ENCODE measurements around the gene MGST3. TPM values are rescaled to one million over a fixed set of nuclear protein-coding genes. Genes with fewer than 3 reads are reported as not detected.
A peak's percentile ranks its signal among the peaks of the same experiment; 100 is the strongest.

Gene MGST3
- total and polyA plus RNA-seq, 2 of the 4 experiments (the other 2 are of a cell fraction), result 159 to 213 TPM

GRCh38 chr1:165639821-165640623 lies 9.0 kb downstream of the MGST3 start:
- CTCF ChIA-PET, result no interaction called here

More at GRCh38 chr1:165639821-165640623, 9.0 kb downstream of the MGST3 start:
- no peak overlapping the region for H3K9ac ChIP-seq (ENCODE audit: low read depth, low read length)
- no peak for TF ChIP-seq USF2 (IDR thresholded peaks at IDR 0.05; ENCODE audit: low read depth, low read length)
- TF ChIP-seq ELK1 (IDR thresholded peaks at IDR 0.05; ENCODE audit: borderline replicate concordance, low read depth, low read length), result no peak
- no peak for TF ChIP-seq CTCF (conservative IDR thresholded peaks at IDR 0.05; ENCODE audit: low read depth, low read length)
- no peak for TF ChIP-seq CEBPB (IDR thresholded peaks at IDR 0.05; ENCODE audit: low read depth, low read length)
- TF ChIP-seq RFX5 (IDR thresholded peaks at IDR 0.05; ENCODE audit: low read depth, low read length), result no peak
- TF ChIP-seq CHD1 (IDR thresholded peaks at IDR 0.05; ENCODE audit: low read depth, low read length), result no peak
- no peak for TF ChIP-seq SMC3 (IDR thresholded peaks at IDR 0.05; ENCODE audit: low read depth, low read length)
- no peak overlapping the region for H2BK5ac ChIP-seq (ENCODE audit: low read depth, low read length, poor library complexity, severe bottlenecking)
- H3K18ac ChIP-seq (ENCODE audit: low read depth, low read length), result no peak overlapping the region
- no peak overlapping the region for H2BK15ac ChIP-seq (ENCODE audit: low read depth, low read length)
- peak; percentile 52 for DNase-seq
- H3K27ac ChIP-seq (ENCODE audit: insufficient read depth, low read length), result no peak overlapping the region
- no peak overlapping the region for H2AK5ac ChIP-seq (ENCODE audit: low read depth, low read length)
- no peak overlapping the region for H4K91ac ChIP-seq (ENCODE audit: insufficient read depth, low read depth, low read length)
- no peaks in the 10 kb centered on the region for H3K9me3 ChIP-seq (ENCODE audit: control insufficient read depth, insufficient read depth, low read length)
- H3K9me1 ChIP-seq (ENCODE audit: insufficient read depth, low read length), result peaks cover 19% of the 10 kb centered on the region
- H2BK20ac ChIP-seq (ENCODE audit: low read depth, low read length), result no peak overlapping the region
- intact Hi-C loops (cut with micrococcal nuclease) (loop anchor here (10.0 kb wide), 1 partner anchor 185 kb away; the partner anchor contains the start of gene UCK2), dilution Hi-C loops (cut with HindIII; ENCODE audit: low sequenced_read_pairs, unreplicated experiment) (no loop called here), in situ Hi-C loops (cut with MboI; ENCODE audit: low sequenced_read_pairs) (no loop called here)
- H3K4me1 ChIP-seq (ENCODE audit: control insufficient read depth, insufficient read depth, low read length), result peaks cover 11% of the 10 kb centered on the region; the same call in 1 of the 2 replicates
- H3K4ac ChIP-seq (ENCODE audit: low read depth, low read length), result no peak overlapping the region
- no CpG with 5 or more reads among the region's 1 CpG for WGBS, 2 experiments (ENCODE audit: extremely low coverage in 2 of 2, insufficient read length in 1 of 2)
- no peaks in the 10 kb centered on the region for H3K27me3 ChIP-seq (ENCODE audit: control insufficient read depth, insufficient read depth, low read length)
- H3K56ac ChIP-seq (ENCODE audit: extremely low read depth, insufficient read depth, low read length), result no peak overlapping the region
- no peak overlapping the region for H3K4me3 ChIP-seq (ENCODE audit: insufficient read depth, low read depth, low read length)
- no TSS peak for BruUV-seq (replicated peaks)
- peaks cover 32 to 79% of the 10 kb centered on the region in 2 experiments for H3K79me1 ChIP-seq (ENCODE audit: low read depth in 1 of 2, low read length in 2 of 2)
- ATAC-seq (ENCODE audit: low read depth), result no peak
- H4K5ac ChIP-seq (ENCODE audit: low read depth, low read length), result no peak overlapping the region
- H3K14ac ChIP-seq (replicated peaks; ENCODE audit: low read depth, low read length), result no peak overlapping the region
- no peak overlapping the region for H2AK9ac ChIP-seq (replicated peaks; ENCODE audit: low read depth, low read length, poor library complexity)
- no peak overlapping the region for H2AFZ ChIP-seq (replicated peaks; ENCODE audit: low read length, poor library complexity)
- no peak overlapping the region for H4K8ac ChIP-seq (ENCODE audit: low read depth in 2 of 2, low read length in 2 of 2)
- H4K20me1 ChIP-seq (ENCODE audit: insufficient read depth, low read length), result peaks cover 36% of the 10 kb centered on the region; the same call in 1 of the 2 replicates
- H3K36me3 ChIP-seq (ENCODE audit: control insufficient read depth, insufficient read depth, low read length), result peaks cover 9% of the 10 kb centered on the region
- no peak overlapping the region for H2BK120ac ChIP-seq (ENCODE audit: low read depth, low read length)
- no peak overlapping the region for H3K4me2 ChIP-seq (ENCODE audit: low read depth, low read length)
- H3K23ac ChIP-seq (ENCODE audit: low read depth, low read length), result no peak overlapping the region
- POLR2A ChIA-PET (ENCODE audit: unreplicated experiment), result no interaction called here
